Measurements from ENCODE around the gene ANO6. TPM values are rescaled to one million over a fixed set of nuclear protein-coding genes. Genes with fewer than 3 reads are reported as not detected.

Gene ANO6
- total and polyA plus RNA-seq, 4 donors: 18.6 to 52.3 (median 29.1) TPM

GRCh38 chr12:45324391-45324790 is 108.5 kb downstream of the ANO6 start:
- Histone ChIP-seq H3K9me3 (ENCODE audit: control insufficient read depth in 4 of 4, low read length in 3 of 4) (no peaks in the 10 kb centered on the region), H3K27ac (ENCODE audit: low read depth in 1 of 2, low read length in 2 of 2) (no peak overlapping the region), H3K27me3 (ENCODE audit: control insufficient read depth in 4 of 4, insufficient read depth in 4 of 4, low read length in 3 of 4) (no peaks in the 10 kb centered on the region), H3K4me3 (ENCODE audit: low read depth in 1 of 3, low read length in 3 of 3) (no peak overlapping the region), H3K36me3 (ENCODE audit: control insufficient read depth in 4 of 4, insufficient read depth in 3 of 4, low read depth in 1 of 4, low read length in 3 of 4) (no peaks in the 10 kb centered on the region), H3K4me1 (ENCODE audit: control insufficient read depth in 4 of 4, insufficient read depth in 4 of 4, low read length in 3 of 4) (peaks cover 0 to 8% (median 4%) of the 10 kb centered on the region in 4 donors), H3K9ac (ENCODE audit: low read depth in 1 of 2, low read length in 2 of 2) (no peak overlapping the region)
- DNase-seq (ENCODE audit: low spot score): no peak
- 60% methylated on average over 4 of the region's 4 CpGs for WGBS
- TF ChIP-seq ATF3 (IDR thresholded peaks at IDR 0.05): no peak
- TF ChIP-seq HNF4G (IDR thresholded peaks at IDR 0.05): no peak
- no peak for TF ChIP-seq TAF1 (conservative IDR thresholded peaks at IDR 0.05)
- TF ChIP-seq RAD21 (IDR thresholded peaks at IDR 0.05): no peak
- no peak for TF ChIP-seq NR2F2 (IDR thresholded peaks at IDR 0.05)
- TF ChIP-seq ZBTB33 (IDR thresholded peaks at IDR 0.05): no peak
- TF ChIP-seq YY1 (IDR thresholded peaks at IDR 0.05): no peak
- TF ChIP-seq FOXA1 (IDR thresholded peaks at IDR 0.05): no peak
- TF ChIP-seq RXRA (IDR thresholded peaks at IDR 0.05): no peak
- TF ChIP-seq CTCF (IDR thresholded peaks at IDR 0.05; ENCODE audit: low read depth, low read length, missing input control): no peak
- TF ChIP-seq MAX (IDR thresholded peaks at IDR 0.05): no peak

- DNase-seq (ENCODE audit: low spot score): no peak
- Histone ChIP-seq H3K27me3 (ENCODE audit: control insufficient read depth in 4 of 4, insufficient read depth in 4 of 4, low read length in 3 of 4) (no peaks in the 10 kb centered on the region), H3K9me3 (ENCODE audit: control insufficient read depth in 4 of 4, low read length in 3 of 4) (no peaks in the 10 kb centered on the region), H3K4me3 (ENCODE audit: low read depth in 1 of 3, low read length in 3 of 3) (no peak overlapping the region), H3K4me1 (ENCODE audit: control insufficient read depth in 4 of 4, insufficient read depth in 4 of 4, low read length in 3 of 4) (peaks cover 0 to 12% (median 5%) of the 10 kb centered on the region in 4 donors), H3K27ac (ENCODE audit: low read depth in 1 of 2, low read length in 2 of 2) (no peak overlapping the region), H3K9ac (ENCODE audit: low read depth in 1 of 2, low read length in 2 of 2) (no peak overlapping the region), H3K36me3 (ENCODE audit: control insufficient read depth in 4 of 4, insufficient read depth in 3 of 4, low read depth in 1 of 4, low read length in 3 of 4) (no peaks in the 10 kb centered on the region)
- 92% methylated on average over 3 of the region's 3 CpGs for WGBS
- no peak for TF ChIP-seq HNF4G (IDR thresholded peaks at IDR 0.05)
- no peak for TF ChIP-seq RAD21 (IDR thresholded peaks at IDR 0.05)
- no peak for TF ChIP-seq TAF1 (conservative IDR thresholded peaks at IDR 0.05)
- no peak for TF ChIP-seq FOXA1 (IDR thresholded peaks at IDR 0.05)
- no peak for TF ChIP-seq RXRA (IDR thresholded peaks at IDR 0.05)
- no peak for TF ChIP-seq GABPA (IDR thresholded peaks at IDR 0.05 in 1 of 2, conservative IDR thresholded peaks at IDR 0.05 in 1 of 2)
- no peak for TF ChIP-seq ZBTB33 (IDR thresholded peaks at IDR 0.05)
- TF ChIP-seq JUND (IDR thresholded peaks at IDR 0.05): no peak
- TF ChIP-seq NR2F2 (IDR thresholded peaks at IDR 0.05): no peak
- TF ChIP-seq ATF3 (IDR thresholded peaks at IDR 0.05): no peak
- TF ChIP-seq FOXA2 (IDR thresholded peaks at IDR 0.05): no peak
- no peak for TF ChIP-seq REST (IDR thresholded peaks at IDR 0.05)
- TF ChIP-seq HNF4A (conservative IDR thresholded peaks at IDR 0.05): no peak
- TF ChIP-seq CTCF (IDR thresholded peaks at IDR 0.05; ENCODE audit: low read depth, low read length, missing input control): no peak
- TF ChIP-seq YY1 (IDR thresholded peaks at IDR 0.05): no peak
- TF ChIP-seq MAX (IDR thresholded peaks at IDR 0.05): no peak
- TF ChIP-seq EGR1 (IDR thresholded peaks at IDR 0.05; ENCODE audit: low read depth in 2 of 2): no peak
Measured at GRCh38 chr12:45326358-45326975, 110.6 kb downstream of the ANO6 start.

Data from liver (tissue), 9 donors.